ENCODE measurements around the gene DLG2.

The DLG2 gene

DNA sequence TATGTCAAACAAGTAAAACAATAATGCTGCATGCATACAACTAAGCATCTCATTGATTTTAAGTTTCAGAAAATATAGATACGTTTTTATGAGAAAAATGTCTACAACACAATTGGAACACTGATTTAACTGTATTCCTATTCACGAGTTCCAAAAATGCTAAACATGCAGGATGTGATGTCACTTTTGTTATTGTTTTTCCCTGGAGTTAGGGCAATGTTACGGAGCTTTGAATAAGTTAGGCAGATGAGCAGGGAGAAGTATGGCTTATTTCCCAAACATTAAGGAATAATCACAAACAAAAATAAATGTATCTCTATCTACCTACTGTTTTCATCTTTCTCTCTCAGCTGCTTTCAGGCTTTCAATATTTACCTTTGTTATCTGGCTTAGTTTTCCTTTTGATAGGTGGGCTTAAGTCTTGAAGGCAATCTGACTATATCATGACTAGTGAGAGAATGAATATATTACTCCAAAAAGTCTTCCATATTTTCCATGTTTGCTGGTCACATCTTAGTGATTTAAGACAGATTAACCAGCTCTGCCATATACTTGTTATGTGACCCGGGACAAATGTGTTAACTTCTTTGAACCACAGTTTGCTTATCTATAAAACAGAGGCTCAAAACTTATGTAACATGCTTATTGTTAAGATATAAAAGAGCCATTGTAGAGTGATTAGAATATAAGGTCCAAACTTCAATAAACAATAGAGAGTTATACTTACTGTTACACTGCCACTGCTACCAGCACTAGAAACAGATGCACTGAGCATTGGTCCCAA, 1486.6 kb downstream of the DLG2 start:
- DNase-seq: no peak

GRCh38 chr11:84137960-84138359, 1489.2 kb downstream of the DLG2 start:
- no peak for DNase-seq

GRCh38 chr11:84137505-84137904, 1489.6 kb downstream of the DLG2 start:
- DNase-seq: no peak

DNA sequence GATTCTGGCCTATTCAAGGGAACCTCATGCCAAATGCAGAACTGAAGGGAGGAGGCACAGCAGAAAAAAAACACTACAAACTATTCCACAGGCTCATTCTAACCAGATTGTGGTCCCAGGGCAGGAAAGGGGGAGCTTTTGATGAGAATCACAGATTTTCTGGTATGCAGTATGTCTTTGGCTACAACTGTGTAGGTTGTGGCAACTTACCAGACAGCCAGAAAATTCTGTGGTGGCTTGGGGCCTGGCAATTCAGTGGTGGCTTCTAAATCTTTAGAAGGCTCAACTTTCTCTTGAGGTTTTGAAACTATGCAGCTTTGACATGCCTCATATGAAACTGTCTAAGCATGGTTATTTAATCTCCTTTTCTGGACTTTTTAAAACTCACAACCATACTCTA, 1490.2 kb downstream of the DLG2 start:
- peak; percentile 61 for DNase-seq

DNA sequence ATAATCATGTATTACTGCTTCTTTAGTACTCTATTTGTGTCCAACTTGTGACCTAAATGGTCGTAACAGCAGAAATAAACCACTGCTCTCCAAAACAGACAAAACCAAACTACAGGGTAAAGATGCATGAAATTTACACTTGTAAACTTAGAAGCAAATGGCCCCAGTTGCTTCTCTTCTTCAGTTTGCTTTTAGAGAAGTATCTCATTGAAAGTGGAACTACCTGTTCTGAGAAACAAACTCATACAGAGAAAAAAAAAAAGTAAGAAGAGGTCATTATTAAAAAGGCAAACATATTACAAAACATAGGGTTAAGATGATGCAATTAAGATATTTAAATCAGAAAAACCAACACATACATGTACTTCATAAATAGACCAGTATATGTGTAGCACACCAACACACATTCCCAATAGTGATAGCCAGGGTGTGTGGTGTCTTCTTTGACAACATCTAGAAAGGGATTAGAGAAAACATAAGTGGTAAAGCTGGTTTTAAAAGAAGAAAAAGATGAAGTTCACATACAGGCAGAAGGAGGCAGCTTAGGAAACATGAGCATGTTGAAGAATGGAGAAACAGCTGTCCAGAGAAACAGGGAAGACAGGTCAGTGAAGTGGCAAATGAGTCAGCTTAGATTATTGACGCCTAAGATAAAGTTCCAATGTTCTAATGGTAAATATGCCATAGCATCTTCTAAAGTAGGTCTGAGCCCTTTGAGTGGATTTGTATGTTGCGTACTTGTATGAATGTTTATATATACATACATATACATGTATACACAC, 1496.3 kb downstream of the DLG2 start:
- DNase-seq: no peak

DNA sequence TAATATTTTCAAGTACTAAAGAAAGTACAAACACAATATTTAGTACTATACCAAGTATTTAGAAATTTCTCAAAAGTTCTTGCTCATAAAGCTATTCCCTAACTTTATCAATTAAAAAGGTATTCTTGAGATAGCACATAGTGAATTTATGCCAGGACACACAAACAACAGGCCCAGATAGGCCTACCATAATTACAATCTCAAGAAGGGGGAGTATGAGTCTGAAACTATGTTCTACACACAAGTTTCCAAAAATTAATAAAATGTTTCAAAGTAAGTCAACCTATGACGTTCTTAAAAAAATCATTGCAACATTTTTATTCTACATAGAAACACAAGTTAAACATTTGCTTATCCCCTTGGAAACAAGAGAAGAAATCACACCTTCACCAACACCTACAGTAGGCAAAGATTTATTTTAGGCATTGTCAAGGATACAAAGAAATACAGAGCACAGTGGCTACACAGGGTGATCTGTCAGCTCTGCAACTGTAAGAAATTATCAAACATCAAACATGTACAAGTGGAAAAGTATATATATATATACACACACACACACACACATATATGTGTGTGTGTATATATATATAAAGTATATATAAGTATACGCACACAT, 1497.1 kb downstream of the DLG2 start:
- no peak for DNase-seq

GRCh38 chr11:84128840-84129239, 1498.3 kb downstream of the DLG2 start:
- no peak for DNase-seq

- DNase-seq: no peak
These were observed 1509.8 kb downstream of the DLG2 start for GRCh38 chr11:84117394-84117793.

GRCh38 chr11:84106541-84106940, 1520.6 kb downstream of the DLG2 start:
- DNase-seq: no peak

GRCh38 chr11:84105148-84105547, 1522.0 kb downstream of the DLG2 start:
- DNase-seq: no peak

DNA sequence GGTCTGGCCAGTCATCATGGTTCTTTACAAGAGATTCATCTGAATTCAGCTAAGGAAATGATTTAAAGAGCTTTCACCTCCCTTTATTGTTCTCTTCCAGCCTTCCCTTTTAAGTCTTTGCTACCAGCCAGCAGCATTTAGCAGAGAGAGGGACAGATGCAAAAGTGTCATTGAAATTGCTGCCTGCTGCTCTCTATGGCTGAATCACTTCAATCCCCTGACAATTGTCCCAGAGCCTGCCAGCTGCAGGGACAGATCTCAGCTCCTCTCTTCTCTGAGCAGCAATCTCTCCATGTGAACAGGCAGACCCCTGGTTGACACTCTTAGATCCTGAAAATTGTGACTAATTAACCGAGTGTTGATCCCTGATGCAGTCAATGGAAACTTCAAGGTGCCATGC, 1524.0 kb downstream of the DLG2 start:
- no peak for DNase-seq

GRCh38 chr11:84097186-84097585, 1530.0 kb downstream of the DLG2 start:
- no peak for DNase-seq

GRCh38 chr11:84091212-84091986, 1535.7 kb downstream of the DLG2 start:
- DNase-seq: no peak

DNA sequence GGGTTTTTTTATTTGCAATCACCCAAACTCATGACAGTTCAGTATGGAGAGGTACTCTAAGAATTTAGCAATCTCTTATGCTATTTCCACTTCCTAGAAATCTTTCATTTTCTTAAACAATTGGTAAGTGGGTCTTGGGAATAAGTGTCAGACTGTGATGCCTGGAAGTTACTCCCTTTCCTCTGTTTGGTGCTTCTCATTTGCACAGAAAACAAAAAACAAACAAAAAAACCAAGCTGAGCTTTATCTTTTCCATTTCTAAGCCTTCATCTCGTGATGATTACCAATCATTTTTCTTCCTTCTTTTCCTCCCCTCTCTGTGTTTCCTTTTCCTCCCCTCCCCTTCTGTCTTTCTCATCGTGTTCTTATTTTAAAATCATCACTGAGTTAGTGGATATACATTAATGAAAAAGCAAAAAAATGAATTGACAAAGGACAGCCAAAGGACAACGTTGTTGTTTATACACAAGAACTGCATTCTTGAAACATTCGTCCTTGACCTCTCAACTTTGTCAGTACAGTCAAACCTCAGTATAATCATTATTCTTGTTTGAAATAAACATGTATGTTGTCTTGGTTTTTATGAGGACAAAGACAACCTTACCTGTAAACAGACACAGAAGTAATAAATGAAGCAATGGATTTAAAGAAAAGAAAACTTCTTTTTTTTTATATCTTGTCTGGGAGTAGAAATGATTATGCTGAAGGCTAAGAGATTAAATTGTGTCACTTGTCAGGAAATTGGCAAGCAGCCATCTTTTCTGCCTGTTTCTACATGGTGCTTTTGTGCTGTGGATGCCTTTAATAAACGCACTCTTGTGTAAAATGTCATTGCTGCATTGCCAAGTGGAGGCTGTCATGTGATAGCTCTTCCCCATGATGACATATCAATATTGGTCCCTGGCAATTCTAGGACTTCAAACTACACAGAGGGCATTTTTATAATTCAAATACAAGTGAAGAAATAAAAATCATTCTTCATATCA, 1537.8 kb downstream of the DLG2 start:
- no peak for DNase-seq

DNA sequence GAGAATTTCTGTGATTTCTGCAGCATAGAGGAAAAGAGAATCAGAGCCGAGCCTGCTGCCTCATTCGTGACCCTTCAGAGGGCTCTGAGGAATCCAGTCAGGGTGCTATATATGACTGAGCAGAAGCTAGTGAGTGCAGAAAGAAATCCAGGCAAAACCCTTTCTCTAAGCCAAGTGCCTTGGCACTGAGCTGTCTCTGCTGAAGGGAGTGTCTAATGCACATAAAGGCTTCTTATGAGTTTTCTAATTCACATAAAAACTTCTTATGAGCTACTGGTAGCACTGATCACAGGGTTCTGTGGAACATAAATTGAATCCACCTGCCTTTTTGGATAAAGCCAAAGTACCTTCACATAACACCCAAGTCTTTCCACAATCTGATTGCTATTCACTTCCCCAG, 1555.3 kb downstream of the DLG2 start:
- DNase-seq: no peak

GRCh38 chr11:84069048-84069447, 1558.1 kb downstream of the DLG2 start:
- no peak for DNase-seq

DNA sequence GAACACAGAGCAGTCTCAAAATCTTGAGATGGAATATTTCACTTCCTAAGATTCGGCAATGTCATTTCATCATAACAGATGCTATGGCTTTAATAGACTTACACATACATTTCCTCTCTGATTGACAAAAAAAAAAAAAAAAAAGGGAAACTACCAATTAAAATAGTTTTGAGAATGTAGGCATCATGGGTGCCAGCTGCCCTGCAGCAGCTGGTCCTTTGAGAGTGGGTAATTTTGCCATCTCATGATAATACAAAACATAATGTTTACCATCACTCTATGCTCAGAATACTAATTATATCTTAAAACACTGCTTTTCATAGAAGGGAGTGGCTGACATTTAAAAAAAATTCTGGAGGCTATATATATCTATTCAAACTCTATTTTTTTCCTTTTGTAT, 1565.4 kb downstream of the DLG2 start:
- no peak for DNase-seq

DNA sequence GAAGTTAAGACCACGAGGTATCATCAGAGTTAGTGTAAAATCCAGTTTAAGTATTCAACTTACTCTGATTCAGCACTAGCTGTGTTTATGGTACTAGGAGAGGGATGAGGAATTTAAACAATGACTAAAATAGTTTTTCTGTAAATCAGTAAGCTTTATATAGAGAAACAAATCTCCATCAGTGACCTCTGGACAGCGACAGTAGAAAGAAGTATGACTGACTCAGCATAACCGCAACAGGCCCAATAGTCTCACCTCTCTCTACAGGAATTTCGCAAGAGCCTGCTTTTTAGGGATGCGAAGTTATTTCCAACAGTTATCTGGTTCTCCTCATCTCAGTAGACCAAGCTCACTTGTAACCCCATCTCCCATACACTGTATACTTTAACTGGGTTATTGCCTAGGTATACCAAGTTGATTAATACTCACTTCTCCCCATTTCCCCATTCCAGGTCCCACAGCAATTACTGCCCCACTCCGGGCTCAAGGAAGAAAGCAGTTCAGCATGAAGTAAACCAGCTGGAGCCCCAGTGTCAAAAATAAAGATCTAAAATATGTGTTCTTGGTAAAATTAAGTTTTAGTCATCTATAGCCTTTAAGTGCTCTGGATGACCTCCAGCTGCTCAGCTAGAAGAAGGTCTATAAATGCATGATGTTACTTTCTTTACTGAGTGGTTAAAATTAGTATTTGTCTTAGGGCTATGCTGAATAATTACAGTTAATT, 1570.3 kb downstream of the DLG2 start:
- no peak for DNase-seq

GRCh38 chr11:84045146-84045545, 1582.0 kb downstream of the DLG2 start:
- DNase-seq: no peak

GRCh38 chr11:84044706-84045105, 1582.4 kb downstream of the DLG2 start:
- DNase-seq: no peak

GRCh38 chr11:84036664-84037194, 1590.4 kb downstream of the DLG2 start:
- DNase-seq: no peak
